B cell (primary cell): ENCODE measurements around the gene NUAK2. TPM values are rescaled to one million over a fixed set of nuclear protein-coding genes. Genes with fewer than 3 reads are reported as not detected.

Experiments used
- ATAC-seq: fragments of 200-7000 bp; cut with Tn5 transposase; one replicate; pipeline ENCODE4 v1.10.0; 2021; ENCODE audit warnings: low read depth, mild to moderate bottlenecking, moderate number of reproducible peaks, moderate library complexity
- CTCF ChIA-PET: fragments of 350-600 bp; sonication (Branson Sonifier 250); formaldehyde crosslinking; loops from one replicate; lab custom pipeline; 2021; ENCODE audit warnings: antibody characterized with exemption, inconsistent platforms; lab: Charles Lee
- POLR2A ChIA-PET: fragments of 350-600 bp; sonication (Branson Sonifier 250); formaldehyde crosslinking; loops from one replicate; lab custom pipeline; 2021; ENCODE audit warnings: antibody characterized with exemption; lab: Charles Lee
- DNase-seq: peaks from one replicate; pipeline ENCODE4 v3.0.0; 2013
- H2AFZ ChIP-seq: 2 replicates; pipeline ENCODE4 v1.6.1; 2012; ENCODE audit warnings: mild to moderate bottlenecking, low read depth, low read length; ENCODE audit not compliant: insufficient read depth, poor library complexity, severe bottlenecking
- H3K27ac ChIP-seq, 2 donors: 1 replicate in 1 of 2; 2 replicates in 1 of 2; pipeline ENCODE4 v1.5.1; 2012 to 2013; ENCODE audit warnings: low read length in 2 of 2, mild to moderate bottlenecking in 2 of 2, moderate library complexity in 1 of 2
- H3K27me3 ChIP-seq, 4 experiments: fragments of 200-600 bp in 1 of 4; sonication (generic) in 1 of 4; replicated peaks in 1 of 4; 1 replicate in 2 of 4; 2 replicates in 2 of 4; pipeline versions ENCODE4 v1.6.1 to v1.7.0; 2013 to 2016; ENCODE audit warnings: low read length in 3 of 4, mild to moderate bottlenecking in 2 of 4, mixed read lengths in 1 of 4, moderate library complexity in 1 of 4; ENCODE audit not compliant: insufficient read depth in 4 of 4, control insufficient read depth in 3 of 4; ENCODE audit errors: control extremely low read depth in 1 of 4
- H3K36me3 ChIP-seq, 2 experiments: replicated peaks in 1 of 2; 1 replicate in 1 of 2; 2 replicates in 1 of 2; pipeline versions ENCODE4 v1.6.1 to v1.7.1; 2013; ENCODE audit warnings: low read length in 1 of 2; ENCODE audit not compliant: insufficient read depth in 2 of 2, control insufficient read depth in 1 of 2; ENCODE audit errors: control extremely low read depth in 1 of 2, extremely low read depth in 1 of 2
- H3K4me1 ChIP-seq, 2 donors: fragments of 200-600 bp in 1 of 2; sonication (generic) in 1 of 2; 1 replicate in 1 of 2; 2 replicates in 1 of 2; pipeline versions ENCODE4 v1.5.1 to v1.6.1; 2013 to 2017; ENCODE audit warnings: low read length in 2 of 2; ENCODE audit not compliant: control insufficient read depth in 2 of 2, insufficient read depth in 2 of 2
- H3K4me2 ChIP-seq: replicated peaks from 2 replicates; pipeline ENCODE3; 2012; ENCODE audit warnings: mild to moderate bottlenecking, low read depth, low read length; ENCODE audit not compliant: poor library complexity, severe bottlenecking
- H3K4me3 ChIP-seq, 5 experiments: fragments of 200-600 bp in 1 of 5; sonication (generic) in 1 of 5; 1 replicate in 3 of 5; 2 replicates in 2 of 5; pipeline versions ENCODE4 v1.5.1 to v1.7.0; 2011 to 2016; ENCODE audit warnings: low read length in 4 of 5, mild to moderate bottlenecking in 4 of 5, low read depth in 2 of 5, control low read depth in 1 of 5, moderate library complexity in 1 of 5; ENCODE audit not compliant: insufficient read depth in 1 of 5; ENCODE audit errors: control extremely low read depth in 1 of 5, extremely low read depth in 1 of 5
- H3K79me2 ChIP-seq: fragments of 200-600 bp; sonication (generic); one replicate; pipeline ENCODE4 v1.6.0; 2016; ENCODE audit warnings: low read length; ENCODE audit not compliant: control insufficient read depth, insufficient read depth
- H3K9ac ChIP-seq: fragments of 200-600 bp; sonication (generic); 2 replicates; pipeline ENCODE4 v1.6.1; 2017; ENCODE audit warnings: mild to moderate bottlenecking, low read length, moderate library complexity
- H3K9me3 ChIP-seq, 3 donors: one replicate each; pipeline versions ENCODE4 v1.6.1 to v1.7.1; 2013; ENCODE audit warnings: low read length in 2 of 3; ENCODE audit not compliant: control insufficient read depth in 2 of 3, insufficient read depth in 1 of 3; ENCODE audit errors: control extremely low read depth in 1 of 3
- H4K20me1 ChIP-seq: 2 replicates; pipeline ENCODE4 v1.6.0; 2012; ENCODE audit warnings: mild to moderate bottlenecking, low read length; ENCODE audit not compliant: insufficient read depth, control insufficient read depth, poor library complexity, severe bottlenecking
- H3K27ac Mint-ChIP-seq: one replicate; pipeline ENCODE4 v1.8.0; 2021; ENCODE audit warnings: mixed read lengths
- H3K27me3 Mint-ChIP-seq: one replicate; pipeline ENCODE4 v1.8.0; 2021; ENCODE audit warnings: mixed read lengths
- H3K4me1 Mint-ChIP-seq: one replicate; pipeline ENCODE4 v1.8.0; 2021; ENCODE audit warnings: mixed read lengths
- H3K4me3 Mint-ChIP-seq: one replicate; pipeline ENCODE4 v1.8.0; 2021; ENCODE audit warnings: mixed read lengths
- H3K9me3 Mint-ChIP-seq: one replicate; pipeline ENCODE4 v1.8.0; 2022; ENCODE audit warnings: mixed read lengths; ENCODE audit not compliant: insufficient read depth
- EZH2 ChIP-seq: IDR thresholded peaks from 2 replicates; pipeline ENCODE4 v1.6.1; 2012; ENCODE audit warnings: borderline replicate concordance, low read depth, mild to moderate bottlenecking, moderate library complexity, low read length; ENCODE audit not compliant: insufficient read depth, poor library complexity, severe bottlenecking
- WGBS: methylation state at CpG from one replicate; pipeline ENCODE4 v1.1.5; 2013; ENCODE audit warnings: missing lambda C conversion rate; ENCODE audit not compliant: insufficient coverage; 5-methylcytosine and 5-hydroxymethylcytosine counted together
- intact Hi-C: fragments of 100-400 bp; cut with micrococcal nuclease; formaldehyde crosslinking; loops from one replicate; pipeline ENCODE4 v1.10.0; 2022
- polyA plus RNA-seq: library from polyadenylated mRNA; depleted of rRNA; stranded (reverse); fragments of >200 nt; gene quantifications from 2 replicates; pipeline ENCODE4 v1.2.3, GENCODE V29; 2012
- total RNA-seq, 2 donors: library from RNA; stranded (reverse); fragments of 120-200 nt in 1 of 2; gene quantifications; 1 replicate in 1 of 2; 2 replicates in 1 of 2; pipeline versions ENCODE4 v1.2.3 to v1.2.4, GENCODE V29; 2013 to 2022
- TF ChIP-seq, protein P1 (sequence below): fragments of 200-600 bp; IDR thresholded peaks from one replicate; pipeline ENCODE4 v1.8.0; 2022; ENCODE audit warnings: antibody characterized with exemption, mild to moderate bottlenecking

Gene NUAK2
- total and polyA plus RNA-seq, 2 donors (not counting 1 experiment from before 2014, with no cell fraction given): 37.9 to 102 TPM

DNA sequence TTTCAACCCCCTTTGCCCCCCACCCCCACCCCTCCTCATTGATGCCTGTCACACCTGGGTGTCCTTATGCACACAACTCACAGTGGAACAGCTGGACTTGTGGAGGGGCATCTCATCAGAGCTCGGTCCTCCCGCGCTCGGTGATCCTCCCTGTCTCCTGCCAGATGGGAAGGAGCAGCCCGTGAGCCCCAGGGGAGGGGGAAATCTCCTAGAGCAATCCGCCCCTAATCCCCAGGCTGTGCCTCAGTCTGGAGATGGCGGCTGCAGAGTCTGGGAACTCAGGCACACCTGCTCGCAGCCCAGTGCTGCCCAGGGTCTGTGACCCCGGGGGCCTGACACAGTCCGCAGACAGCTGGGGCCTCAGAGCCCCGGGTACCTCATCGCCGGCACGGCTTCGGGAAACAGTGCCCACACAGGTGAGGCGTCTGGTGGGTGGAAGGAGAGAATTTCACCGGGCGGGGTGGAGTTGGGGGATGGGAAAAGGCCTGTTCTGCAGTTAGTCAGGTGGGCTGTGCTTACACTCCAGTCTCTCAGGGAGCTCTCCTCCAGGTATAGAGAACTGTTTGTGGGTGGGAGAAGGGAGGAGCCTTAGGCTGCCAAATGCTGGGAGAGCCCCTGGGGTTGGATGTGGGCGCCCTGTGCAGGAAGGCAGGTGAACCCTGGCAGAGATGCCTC is 64.5 kb downstream of the NUAK2 start:
- TF ChIP-seq, protein P1, sequence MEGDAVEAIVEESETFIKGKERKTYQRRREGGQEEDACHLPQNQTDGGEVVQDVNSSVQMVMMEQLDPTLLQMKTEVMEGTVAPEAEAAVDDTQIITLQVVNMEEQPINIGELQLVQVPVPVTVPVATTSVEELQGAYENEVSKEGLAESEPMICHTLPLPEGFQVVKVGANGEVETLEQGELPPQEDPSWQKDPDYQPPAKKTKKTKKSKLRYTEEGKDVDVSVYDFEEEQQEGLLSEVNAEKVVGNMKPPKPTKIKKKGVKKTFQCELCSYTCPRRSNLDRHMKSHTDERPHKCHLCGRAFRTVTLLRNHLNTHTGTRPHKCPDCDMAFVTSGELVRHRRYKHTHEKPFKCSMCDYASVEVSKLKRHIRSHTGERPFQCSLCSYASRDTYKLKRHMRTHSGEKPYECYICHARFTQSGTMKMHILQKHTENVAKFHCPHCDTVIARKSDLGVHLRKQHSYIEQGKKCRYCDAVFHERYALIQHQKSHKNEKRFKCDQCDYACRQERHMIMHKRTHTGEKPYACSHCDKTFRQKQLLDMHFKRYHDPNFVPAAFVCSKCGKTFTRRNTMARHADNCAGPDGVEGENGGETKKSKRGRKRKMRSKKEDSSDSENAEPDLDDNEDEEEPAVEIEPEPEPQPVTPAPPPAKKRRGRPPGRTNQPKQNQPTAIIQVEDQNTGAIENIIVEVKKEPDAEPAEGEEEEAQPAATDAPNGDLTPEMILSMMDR: no peak
- TF ChIP-seq EZH2: no peak
- H3K4me1 Mint-ChIP-seq: peaks cover 2% of the 10 kb centered on the region
- Histone ChIP-seq H3K9me3 (peaks cover 0 to 3% (median 0%) of the 10 kb centered on the region in 3 donors), H3K9ac (no peak overlapping the region), H4K20me1 (no peaks in the 10 kb centered on the region), H3K4me2 (no peak overlapping the region), H3K27me3 (peaks cover 0 to 8% (median 0%) of the 10 kb centered on the region in 4 experiments), H3K27ac (no peak overlapping the region), H3K4me3 (no peak overlapping the region), H3K36me3 (no peaks in the 10 kb centered on the region), H3K79me2 (no peaks in the 10 kb centered on the region), H2AFZ (no peak overlapping the region), H3K4me1 (peaks cover 0 to 4% of the 10 kb centered on the region in 2 donors)
- POLR2A ChIA-PET: no interaction called here
- intact Hi-C loops: loop anchor here (1.0 to 5.0 kb wide), 4 partner anchors 28 to 135 kb away; partner anchors contain the start of genes DSTYK and RBBP5
- ATAC-seq (no peak), DNase-seq (no peak)
- 93% methylated on average over 18 of the region's 19 CpGs for WGBS
- H3K9me3 Mint-ChIP-seq: no peaks in the 10 kb centered on the region
- CTCF ChIA-PET: interaction anchor here (0.6 to 7.8 kb wide), 41 partner anchors 11 to 465 kb away, joined by 3 to 135 read pairs (median 5); partner anchors contain the start of genes NUAK2 and TMCC2
- no peak overlapping the region for H3K4me3 Mint-ChIP-seq
- H3K27me3 Mint-ChIP-seq: peaks cover 5% of the 10 kb centered on the region
- H3K27ac Mint-ChIP-seq: no peak overlapping the region
